ENCODE measurements around the gene GSG1L2. TPM values are rescaled to one million over a fixed set of nuclear protein-coding genes. Genes with fewer than 3 reads are reported as not detected.

The GSG1L2 gene
- total and polyA plus RNA-seq, 2 donors (not counting 3 experiments of a cell fraction or from before 2014, with no cell fraction given), result not detected

DNA sequence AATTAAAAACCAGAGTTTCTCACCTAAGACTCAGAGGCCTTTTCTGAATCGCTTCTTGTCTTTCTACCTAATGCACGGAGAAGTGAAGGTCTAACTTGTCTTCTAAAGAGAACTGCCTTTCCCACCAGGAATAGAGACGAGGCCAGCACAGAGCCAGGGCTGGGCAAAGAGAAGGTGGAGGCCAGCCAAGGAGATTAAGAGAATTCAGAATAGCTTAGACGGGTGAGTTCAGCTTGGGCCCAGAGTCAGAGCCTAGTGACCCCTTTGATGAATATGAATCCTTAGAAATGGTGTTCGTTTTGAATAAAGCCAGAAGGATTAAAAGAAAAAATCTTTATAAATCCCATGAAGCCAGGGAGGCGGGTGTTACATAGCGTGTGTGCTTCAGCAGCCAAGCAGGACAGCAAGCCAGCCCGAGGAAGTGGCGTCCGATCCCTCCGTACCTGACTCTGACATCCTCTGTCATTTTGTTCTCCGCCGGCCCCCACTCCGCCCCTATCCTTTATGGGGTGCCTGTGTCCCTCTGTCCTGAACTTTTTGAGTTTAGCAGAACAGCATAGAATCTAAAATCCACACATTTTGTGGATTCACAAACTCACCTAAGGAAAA is 7.4 kb downstream of the GSG1L2 start:
- H3K4me1 ChIP-seq (ENCODE audit: control insufficient read depth, extremely low read depth, insufficient read depth, low read length), result no peaks in the 10 kb centered on the region
- CTCF ChIA-PET, result no interaction called here

DNA sequence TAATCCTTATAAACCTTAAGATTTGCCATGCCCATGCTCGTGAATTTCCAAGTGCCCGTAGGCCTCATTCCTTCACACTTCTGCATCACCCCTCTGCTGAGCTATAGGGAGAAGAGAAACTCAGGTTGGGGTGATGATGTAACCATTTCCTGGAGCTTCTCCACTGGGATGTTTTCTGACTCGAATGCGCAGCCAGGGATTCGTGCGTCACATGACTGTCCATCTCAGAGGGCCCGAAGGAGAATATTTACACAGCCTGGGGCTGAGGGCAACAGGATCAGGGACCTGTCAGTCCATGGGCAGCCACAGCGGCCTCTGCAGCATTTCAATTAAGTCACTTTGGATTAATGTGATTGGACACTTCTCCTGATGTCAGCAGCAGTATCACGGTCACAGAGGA is 8.7 kb downstream of the GSG1L2 start:
- H3K79me2 ChIP-seq (ENCODE audit: control insufficient read depth, insufficient read depth, low read length), result no peaks in the 10 kb centered on the region
- TF ChIP-seq MYC (IDR thresholded peaks at IDR 0.05; ENCODE audit: low read depth, low read length), result no peak
- TF ChIP-seq POLR2A (IDR thresholded peaks at IDR 0.05; ENCODE audit: low read depth, low read length), result no peak
- TF ChIP-seq, protein P1, sequence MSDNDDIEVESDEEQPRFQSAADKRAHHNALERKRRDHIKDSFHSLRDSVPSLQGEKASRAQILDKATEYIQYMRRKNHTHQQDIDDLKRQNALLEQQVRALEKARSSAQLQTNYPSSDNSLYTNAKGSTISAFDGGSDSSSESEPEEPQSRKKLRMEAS (IDR thresholded peaks at IDR 0.05; ENCODE audit: insufficient read depth, insufficient read length), result no peak
- TF ChIP-seq JUN (IDR thresholded peaks at IDR 0.05; ENCODE audit: borderline replicate concordance, insufficient read depth, insufficient read length, low read depth), result no peak
- no peak for TF ChIP-seq EZH2 (IDR thresholded peaks at IDR 0.05; ENCODE audit: borderline replicate concordance, low read depth, low read length, severe bottlenecking)
- TF ChIP-seq GATA2 (IDR thresholded peaks at IDR 0.05; ENCODE audit: insufficient read depth, insufficient read length, low read depth, low read length), result no peak
- TF ChIP-seq, protein P2, sequence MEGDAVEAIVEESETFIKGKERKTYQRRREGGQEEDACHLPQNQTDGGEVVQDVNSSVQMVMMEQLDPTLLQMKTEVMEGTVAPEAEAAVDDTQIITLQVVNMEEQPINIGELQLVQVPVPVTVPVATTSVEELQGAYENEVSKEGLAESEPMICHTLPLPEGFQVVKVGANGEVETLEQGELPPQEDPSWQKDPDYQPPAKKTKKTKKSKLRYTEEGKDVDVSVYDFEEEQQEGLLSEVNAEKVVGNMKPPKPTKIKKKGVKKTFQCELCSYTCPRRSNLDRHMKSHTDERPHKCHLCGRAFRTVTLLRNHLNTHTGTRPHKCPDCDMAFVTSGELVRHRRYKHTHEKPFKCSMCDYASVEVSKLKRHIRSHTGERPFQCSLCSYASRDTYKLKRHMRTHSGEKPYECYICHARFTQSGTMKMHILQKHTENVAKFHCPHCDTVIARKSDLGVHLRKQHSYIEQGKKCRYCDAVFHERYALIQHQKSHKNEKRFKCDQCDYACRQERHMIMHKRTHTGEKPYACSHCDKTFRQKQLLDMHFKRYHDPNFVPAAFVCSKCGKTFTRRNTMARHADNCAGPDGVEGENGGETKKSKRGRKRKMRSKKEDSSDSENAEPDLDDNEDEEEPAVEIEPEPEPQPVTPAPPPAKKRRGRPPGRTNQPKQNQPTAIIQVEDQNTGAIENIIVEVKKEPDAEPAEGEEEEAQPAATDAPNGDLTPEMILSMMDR (IDR thresholded peaks at IDR 0.05; ENCODE audit: extremely low read depth in 1 of 2, insufficient read depth in 1 of 2, low read depth in 1 of 2, low read length in 2 of 2), result no peak
- no peak for TF ChIP-seq POLR2AphosphoS5 (IDR thresholded peaks at IDR 0.05; ENCODE audit: insufficient read depth, low read depth, low read length)
- intact Hi-C loops (cut with micrococcal nuclease) (no loop called here), dilution Hi-C loops (cut with MboI; ENCODE audit: extremely low pct_ligation_motif_present, low sequenced_read_pairs) (no loop called here)
- no peak overlapping the region for H3K4me3 ChIP-seq (replicated peaks in 1 of 3; ENCODE audit: insufficient read depth in 1 of 3, low read depth in 1 of 3, low read length in 3 of 3)
- H3K9me3 ChIP-seq (replicated peaks; ENCODE audit: control insufficient read depth, insufficient read depth, low read length), result peaks cover 12% of the 10 kb centered on the region
- H3K27me3 ChIP-seq (ENCODE audit: control insufficient read depth in 2 of 2, insufficient read depth in 2 of 2, low read length in 2 of 2), result no peaks in the 10 kb centered on the region
- H3K36me3 ChIP-seq (ENCODE audit: control insufficient read depth in 2 of 2, extremely low read depth in 1 of 2, insufficient read depth in 2 of 2, low read length in 2 of 2), result no peaks in the 10 kb centered on the region
- no peak for FAIRE-seq
- H3K9ac ChIP-seq (replicated peaks; ENCODE audit: extremely low read depth, insufficient read depth, low read length), result no peak overlapping the region
- ChIA-PET POLR2A (no interaction called here), CTCF (no interaction called here)
- H2AFZ ChIP-seq (ENCODE audit: low read depth, low read length), result no peak overlapping the region
- DNase-seq (ENCODE audit: low read depth, low spot score), result no peak
- no peaks in the 10 kb centered on the region for H3K9me1 ChIP-seq (replicated peaks; ENCODE audit: control insufficient read depth, extremely low read depth, insufficient read depth, low read length)
- no peak overlapping the region for H3K4me2 ChIP-seq (ENCODE audit: insufficient read depth, low read length)
- H4K20me1 ChIP-seq (replicated peaks; ENCODE audit: control insufficient read depth, extremely low read depth, insufficient read depth, low read length), result no peaks in the 10 kb centered on the region
- H3K4me1 ChIP-seq (ENCODE audit: control insufficient read depth, extremely low read depth, insufficient read depth, low read length), result no peaks in the 10 kb centered on the region
- no TSS peak for BruUV-seq (replicated peaks)
- H3K27ac ChIP-seq (ENCODE audit: insufficient read depth, low read depth, low read length), result no peak overlapping the region

More for the DNA sequence above, 7.4 kb downstream of the GSG1L2 start:
- Histone ChIP-seq H4K20me1 (replicated peaks; ENCODE audit: control insufficient read depth, extremely low read depth, insufficient read depth, low read length) (no peaks in the 10 kb centered on the region), H3K27me3 (ENCODE audit: control insufficient read depth in 2 of 2, insufficient read depth in 2 of 2, low read length in 2 of 2) (no peaks in the 10 kb centered on the region), H3K4me2 (ENCODE audit: insufficient read depth, low read length) (no peak overlapping the region), H3K9me3 (replicated peaks; ENCODE audit: control insufficient read depth, insufficient read depth, low read length) (peaks cover 10% of the 10 kb centered on the region), H3K9ac (replicated peaks; ENCODE audit: extremely low read depth, insufficient read depth, low read length) (no peak overlapping the region), H3K27ac (ENCODE audit: insufficient read depth, low read depth, low read length) (no peak overlapping the region), H3K4me3 (replicated peaks in 1 of 3; ENCODE audit: insufficient read depth in 1 of 3, low read depth in 1 of 3, low read length in 3 of 3) (no peak overlapping the region), H3K79me2 (ENCODE audit: control insufficient read depth, insufficient read depth, low read length) (no peaks in the 10 kb centered on the region), H2AFZ (ENCODE audit: low read depth, low read length) (no peak overlapping the region), H3K36me3 (ENCODE audit: control insufficient read depth in 2 of 2, extremely low read depth in 1 of 2, insufficient read depth in 2 of 2, low read length in 2 of 2) (no peaks in the 10 kb centered on the region), H3K9me1 (replicated peaks; ENCODE audit: control insufficient read depth, extremely low read depth, insufficient read depth, low read length) (no peaks in the 10 kb centered on the region)
- DNase-seq (ENCODE audit: low read depth, low spot score) (no peak), FAIRE-seq (no peak)
- dilution Hi-C loops (cut with MboI; ENCODE audit: extremely low pct_ligation_motif_present, low sequenced_read_pairs), result no loop called here
- BruUV-seq (replicated peaks), result no TSS peak
- POLR2A ChIA-PET, result no interaction called here
- intact Hi-C loops (cut with micrococcal nuclease), result no loop called here
- no peak for TF ChIP-seq POLR2A (IDR thresholded peaks at IDR 0.05; ENCODE audit: low read depth, low read length)
